Panc1 (cell line): ENCODE measurements around the gene SLC8A1. TPM values are rescaled to one million over a fixed set of nuclear protein-coding genes. Genes with fewer than 3 reads are reported as not detected.

Experiments used
- ATAC-seq: fragments of 200-7000 bp; cut with Tn5 transposase; 2 replicates; pipeline ENCODE4 v1.9.1; 2020; ENCODE audit warnings: mild to moderate bottlenecking, moderate library complexity
- BruUV-seq: library from RNA; stranded (reverse); fragments of 400-500 nt; replicated peaks from 2 replicates; lab custom pipeline; 2021; lab: Mats Ljungman, UMichigan
- CTCF ChIA-PET: fragments of 300-600 bp; sonication (Branson Sonifier 250); formaldehyde crosslinking; loops from one replicate; lab custom pipeline; 2022; ENCODE audit warnings: antibody characterized with exemption; lab: Charles Lee
- POLR2A ChIA-PET: fragments of 300-600 bp; sonication (Branson Sonifier 250); formaldehyde crosslinking; loops from one replicate; lab custom pipeline; 2022; ENCODE audit warnings: antibody characterized with exemption; lab: Charles Lee
- DNase-seq: peaks from one replicate; pipeline ENCODE4 v3.0.0-alpha.2; 2010; ENCODE audit warnings: low read depth, low spot score
- H3K27ac ChIP-seq: 2 replicates; pipeline ENCODE4 v1.5.1; 2011; ENCODE audit warnings: mild to moderate bottlenecking, low read length, inconsistent platforms
- H3K27me3 ChIP-seq: fragments of 200-500 bp; sonication (Bioruptor generic); 2 replicates; pipeline ENCODE4 v1.6.0; 2014; ENCODE audit warnings: low read length, inconsistent platforms; ENCODE audit not compliant: control insufficient read depth, insufficient read depth
- H3K36me3 ChIP-seq: fragments of 200-500 bp; sonication (Bioruptor generic); 2 replicates; pipeline ENCODE4 v1.5.1; 2014; ENCODE audit warnings: inconsistent platforms, mild to moderate bottlenecking, low read length, moderate library complexity; ENCODE audit not compliant: control insufficient read depth, insufficient read depth
- H3K4me1 ChIP-seq: 2 replicates; pipeline ENCODE4 v1.5.1; 2011; ENCODE audit warnings: inconsistent platforms, mild to moderate bottlenecking, low read length, moderate library complexity; ENCODE audit not compliant: control insufficient read depth, insufficient read depth
- H3K4me3 ChIP-seq, 2 experiments: 2 replicates each; pipeline ENCODE4 v1.5.1; 2011 to 2012; ENCODE audit warnings: low read depth in 2 of 2, low read length in 2 of 2, mild to moderate bottlenecking in 2 of 2, inconsistent platforms in 1 of 2, moderate library complexity in 1 of 2
- H3K9me3 ChIP-seq: fragments of 200-500 bp; sonication (Bioruptor generic); 2 replicates; pipeline ENCODE4 v1.5.1; 2014; ENCODE audit warnings: low read depth, mild to moderate bottlenecking, inconsistent platforms, low read length, moderate library complexity; ENCODE audit not compliant: control insufficient read depth, insufficient read depth
- CTCF ChIP-seq: fragments of 450-650 bp; IDR thresholded peaks from 2 replicates; pipeline ENCODE4 v1.5.1; 2017; ENCODE audit warnings: mild to moderate bottlenecking
- POLR2AphosphoS5 ChIP-seq: IDR thresholded peaks from 2 replicates; pipeline ENCODE4 v1.6.1; 2012; ENCODE audit warnings: mild to moderate bottlenecking, low read depth, low read length, moderate library complexity
- REST ChIP-seq, 2 experiments: IDR thresholded peaks; 2 replicates each; pipeline ENCODE4 v1.6.1; 2011 to 2012; ENCODE audit warnings: low read depth in 2 of 2, control low read depth in 1 of 2, low read length in 1 of 2, mild to moderate bottlenecking in 1 of 2, moderate library complexity in 1 of 2; ENCODE audit not compliant: insufficient read depth in 1 of 2
- SIN3A ChIP-seq: IDR thresholded peaks from 2 replicates; pipeline ENCODE4 v1.6.1; 2012; ENCODE audit warnings: low read depth, mild to moderate bottlenecking, low read length, moderate library complexity, borderline replicate concordance; ENCODE audit not compliant: insufficient read depth
- TCF7L2 ChIP-seq: IDR thresholded peaks from 2 replicates; pipeline ENCODE4 v1.6.1; 2011; ENCODE audit warnings: mild to moderate bottlenecking, low read depth, low read length, inconsistent platforms
- in situ Hi-C: cut with HindIII; loops from 2 replicates; pipeline ENCODE4 v1.10.0; 2016; ENCODE audit warnings: low sequenced_read_pairs, low pct_unique_long_range_greater_than_20kb
- intact Hi-C: fragments of 100-400 bp; cut with micrococcal nuclease; formaldehyde crosslinking; loops from one replicate; pipeline ENCODE4 v1.10.0; 2022; ENCODE audit not compliant: unreplicated experiment
- total RNA-seq: library from RNA; stranded (reverse); gene quantifications from one replicate; pipeline ENCODE4 v1.2.1, GENCODE V29; 2021; ENCODE audit not compliant: unreplicated experiment

The SLC8A1 gene
- total RNA-seq, 1 experiment from 2014 or later: 0.59 TPM

GRCh38 chr2:40316620-40317019, 135.3 kb downstream of the SLC8A1 start:
- TF ChIP-seq REST (IDR thresholded peaks at IDR 0.05; ENCODE audit: insufficient read depth in 1 of 2, low read depth in 2 of 2, low read length in 1 of 2) (no peak), SIN3A (no peak), POLR2AphosphoS5 (no peak), TCF7L2 (no peak), CTCF (no peak)
- CTCF ChIA-PET: no interaction called here
- H3K4me1 ChIP-seq: no peaks in the 10 kb centered on the region
- ATAC-seq (no peak), DNase-seq (no peak)
- H3K9me3 ChIP-seq: peaks cover 7% of the 10 kb centered on the region
- H3K4me3 ChIP-seq: no peak overlapping the region
- no peaks in the 10 kb centered on the region for H3K36me3 ChIP-seq
- in situ Hi-C loops (no loop called here), intact Hi-C loops (no loop called here)
- BruUV-seq: no TSS peak
- POLR2A ChIA-PET: interaction anchor here (0.5 kb wide), 1 partner anchor 60 kb away, joined by 3 read pairs; no protein-coding TSS in a partner anchor
- H3K27me3 ChIP-seq: no peaks in the 10 kb centered on the region
- no peak overlapping the region for H3K27ac ChIP-seq

GRCh38 chr2:40315683-40316082, 136.2 kb downstream of the SLC8A1 start:
- Histone ChIP-seq H3K4me3 (no peak overlapping the region), H3K4me1 (no peaks in the 10 kb centered on the region), H3K27ac (no peak overlapping the region), H3K9me3 (peaks cover 7% of the 10 kb centered on the region), H3K36me3 (no peaks in the 10 kb centered on the region), H3K27me3 (no peaks in the 10 kb centered on the region)
- intact Hi-C loops (no loop called here), in situ Hi-C loops (no loop called here)
- ChIA-PET CTCF (no interaction called here), POLR2A (no interaction called here)
- TF ChIP-seq TCF7L2: no peak
- no peak for TF ChIP-seq SIN3A
- TF ChIP-seq REST (IDR thresholded peaks at IDR 0.05; ENCODE audit: insufficient read depth in 1 of 2, low read depth in 2 of 2, low read length in 1 of 2): no peak
- TF ChIP-seq POLR2AphosphoS5: no peak
- no peak for TF ChIP-seq CTCF
- ATAC-seq (no peak), DNase-seq (no peak)
- BruUV-seq: no TSS peak
